Neural cell (in vitro differentiated cells): ENCODE measurements around the gene FAAP24. TPM values are rescaled to one million over a fixed set of nuclear protein-coding genes. Genes with fewer than 3 reads are reported as not detected.

Source experiments
- H2AFZ ChIP-seq: fragments of 200-600, 300-800 bp; sonication (generic), shearing (Covaris generic); 2 replicates; pipeline ENCODE4 v1.6.0; 2014; ENCODE audit warnings: low read depth, mild to moderate bottlenecking, antibody characterized with exemption, low read length, moderate library complexity
- H3F3A ChIP-seq: fragments of 200-600 bp; shearing (Covaris generic); 2 replicates; pipeline ENCODE4 v1.6.1; 2016; ENCODE audit warnings: mild to moderate bottlenecking, moderate library complexity, mixed read lengths, antibody characterized with exemption, low read length; ENCODE audit not compliant: insufficient read depth, poor library complexity, severe bottlenecking
- H3K27ac ChIP-seq: fragments of 200-600, 300-800 bp; sonication (generic), shearing (Covaris generic); 2 replicates; pipeline ENCODE4 v1.5.1; 2014; ENCODE audit warnings: mild to moderate bottlenecking, low read length, moderate library complexity
- H3K27me3 ChIP-seq: fragments of 300-800, 200-600 bp; sonication (generic), shearing (Covaris generic); 2 replicates; pipeline ENCODE4 v1.6.0; 2014; ENCODE audit warnings: mild to moderate bottlenecking, low read depth, low read length, moderate library complexity; ENCODE audit not compliant: insufficient read depth
- H3K36me3 ChIP-seq: fragments of 300-800, 200-600 bp; sonication (generic), shearing (Covaris generic); 2 replicates; pipeline ENCODE4 v1.5.1; 2014; ENCODE audit warnings: mild to moderate bottlenecking, antibody characterized with exemption, low read length, moderate library complexity; ENCODE audit not compliant: insufficient read depth
- H3K4me2 ChIP-seq: fragments of 300-800, 200-600 bp; sonication (generic), shearing (Covaris generic); 2 replicates; pipeline ENCODE4 v1.6.0; 2014; ENCODE audit warnings: mild to moderate bottlenecking, low read length
- H3K4me3 ChIP-seq: fragments of 300-800, 200-600 bp; sonication (generic), shearing (Covaris generic); 2 replicates; pipeline ENCODE4 v1.5.1; 2014; ENCODE audit warnings: mild to moderate bottlenecking, low read length, moderate library complexity
- H3K79me2 ChIP-seq: fragments of 200-600 bp; shearing (Covaris generic); replicated peaks from 2 replicates; pipeline ENCODE4 v1.6.0; 2014; ENCODE audit warnings: mild to moderate bottlenecking, low read length, moderate library complexity; ENCODE audit not compliant: insufficient read depth
- H3K9ac ChIP-seq: fragments of 300-800, 200-600 bp; sonication (generic), shearing (Covaris generic); 2 replicates; pipeline ENCODE4 v1.6.1; 2016; ENCODE audit warnings: mild to moderate bottlenecking, low read length, mixed read lengths
- H3K9me2 ChIP-seq: fragments of 200-600 bp; shearing (Covaris generic); 2 replicates; pipeline ENCODE4 v1.6.1; 2016; ENCODE audit warnings: mild to moderate bottlenecking, low read length, mixed read lengths; ENCODE audit not compliant: insufficient read depth
- H3K9me3 ChIP-seq: fragments of 200-600, 300-800 bp; sonication (generic), shearing (Covaris generic); 2 replicates; pipeline ENCODE4 v1.6.1; 2016; ENCODE audit warnings: mild to moderate bottlenecking, mixed run types, low read length, moderate library complexity, mixed read lengths
- H4K20me1 ChIP-seq: fragments of 200-600 bp; shearing (Covaris generic); 2 replicates; pipeline ENCODE4 v1.6.1; 2016; ENCODE audit warnings: mild to moderate bottlenecking, mixed run types; ENCODE audit not compliant: insufficient read depth
- EP300 ChIP-seq: fragments of 450-650 bp; conservative IDR thresholded peaks from 2 replicates; pipeline ENCODE4 v1.6.1; 2014; ENCODE audit warnings: antibody characterized with exemption, mild to moderate bottlenecking, moderate library complexity; ENCODE audit not compliant: poor library complexity, severe bottlenecking
- EZH2 ChIP-seq: fragments of 200-600, 300-800 bp; shearing (Covaris generic), sonication (generic); IDR thresholded peaks from 2 replicates; pipeline ENCODE4 v1.6.1; 2014; ENCODE audit warnings: antibody characterized with exemption, low read length, borderline replicate concordance, mild to moderate bottlenecking; ENCODE audit not compliant: insufficient read depth, poor library complexity, severe bottlenecking
- MXI1 ChIP-seq: fragments of 450-650 bp; conservative IDR thresholded peaks from 2 replicates; pipeline ENCODE4 v1.6.1; 2014; ENCODE audit warnings: antibody characterized with exemption, mild to moderate bottlenecking; ENCODE audit not compliant: poor library complexity, severe bottlenecking
- POLR2AphosphoS5 ChIP-seq: IDR thresholded peaks from 2 replicates; pipeline ENCODE4 v1.6.1; 2012
- RAD21 ChIP-seq: fragments of 450-650 bp; conservative IDR thresholded peaks from 2 replicates; pipeline ENCODE4 v1.6.1; 2014; ENCODE audit warnings: antibody characterized with exemption, mild to moderate bottlenecking, moderate library complexity
- SMC3 ChIP-seq: fragments of 450-650 bp; conservative IDR thresholded peaks from 2 replicates; pipeline ENCODE4 v1.6.1; 2014; ENCODE audit warnings: antibody characterized with exemption, mild to moderate bottlenecking, moderate library complexity; ENCODE audit not compliant: poor library complexity
- TAF1 ChIP-seq: IDR thresholded peaks from 2 replicates; pipeline ENCODE4 v1.6.1; 2012; ENCODE audit warnings: low read depth
- polyA plus RNA-seq: library from polyadenylated mRNA; depleted of rRNA; stranded (reverse); fragments of >200 nt; gene quantifications from 2 replicates; pipeline ENCODE4 v1.2.3, GENCODE V29; 2014
- TF ChIP-seq, protein P1 (sequence below): IDR thresholded peaks from 2 replicates; pipeline ENCODE4 v1.6.1; 2012; ENCODE audit warnings: borderline replicate concordance
- TF ChIP-seq, protein P2 (sequence below): fragments of 450-650 bp; IDR thresholded peaks from 2 replicates; pipeline ENCODE4 v1.5.1; 2014; ENCODE audit warnings: antibody characterized with exemption, mild to moderate bottlenecking, moderate library complexity; ENCODE audit not compliant: poor library complexity, severe bottlenecking

FAAP24 gene
- polyA plus RNA-seq, 1 donor from 2014 or later: 4.5 TPM

DNA sequence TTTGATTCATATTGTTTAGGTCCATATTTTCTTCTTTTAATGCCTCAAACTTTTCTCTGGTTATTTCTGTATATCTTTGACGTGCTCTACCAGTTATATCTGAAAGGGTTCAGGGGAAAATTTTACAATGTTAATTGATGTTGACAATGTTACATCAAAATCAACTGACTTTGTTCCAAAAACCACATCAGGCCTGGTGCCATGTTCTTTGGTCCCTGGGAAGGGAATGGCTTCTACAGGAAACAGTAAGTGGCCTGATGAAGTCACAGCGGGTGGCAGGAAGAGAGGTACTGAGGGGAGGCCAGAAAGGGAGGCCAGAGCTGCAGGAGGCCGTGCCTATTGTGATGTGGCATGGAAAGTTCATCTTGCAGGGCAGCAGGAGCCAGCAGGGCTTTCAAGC is 38.5 kb upstream of the FAAP24 start:
- TF ChIP-seq POLR2AphosphoS5: no peak
- no peak for TF ChIP-seq EP300
- no peak for TF ChIP-seq SMC3
- no peak for TF ChIP-seq TAF1
- TF ChIP-seq MXI1: no peak
- TF ChIP-seq, protein P1, sequence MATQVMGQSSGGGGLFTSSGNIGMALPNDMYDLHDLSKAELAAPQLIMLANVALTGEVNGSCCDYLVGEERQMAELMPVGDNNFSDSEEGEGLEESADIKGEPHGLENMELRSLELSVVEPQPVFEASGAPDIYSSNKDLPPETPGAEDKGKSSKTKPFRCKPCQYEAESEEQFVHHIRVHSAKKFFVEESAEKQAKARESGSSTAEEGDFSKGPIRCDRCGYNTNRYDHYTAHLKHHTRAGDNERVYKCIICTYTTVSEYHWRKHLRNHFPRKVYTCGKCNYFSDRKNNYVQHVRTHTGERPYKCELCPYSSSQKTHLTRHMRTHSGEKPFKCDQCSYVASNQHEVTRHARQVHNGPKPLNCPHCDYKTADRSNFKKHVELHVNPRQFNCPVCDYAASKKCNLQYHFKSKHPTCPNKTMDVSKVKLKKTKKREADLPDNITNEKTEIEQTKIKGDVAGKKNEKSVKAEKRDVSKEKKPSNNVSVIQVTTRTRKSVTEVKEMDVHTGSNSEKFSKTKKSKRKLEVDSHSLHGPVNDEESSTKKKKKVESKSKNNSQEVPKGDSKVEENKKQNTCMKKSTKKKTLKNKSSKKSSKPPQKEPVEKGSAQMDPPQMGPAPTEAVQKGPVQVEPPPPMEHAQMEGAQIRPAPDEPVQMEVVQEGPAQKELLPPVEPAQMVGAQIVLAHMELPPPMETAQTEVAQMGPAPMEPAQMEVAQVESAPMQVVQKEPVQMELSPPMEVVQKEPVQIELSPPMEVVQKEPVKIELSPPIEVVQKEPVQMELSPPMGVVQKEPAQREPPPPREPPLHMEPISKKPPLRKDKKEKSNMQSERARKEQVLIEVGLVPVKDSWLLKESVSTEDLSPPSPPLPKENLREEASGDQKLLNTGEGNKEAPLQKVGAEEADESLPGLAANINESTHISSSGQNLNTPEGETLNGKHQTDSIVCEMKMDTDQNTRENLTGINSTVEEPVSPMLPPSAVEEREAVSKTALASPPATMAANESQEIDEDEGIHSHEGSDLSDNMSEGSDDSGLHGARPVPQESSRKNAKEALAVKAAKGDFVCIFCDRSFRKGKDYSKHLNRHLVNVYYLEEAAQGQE: no peak
- no peak for TF ChIP-seq RAD21
- no peak for TF ChIP-seq EZH2
- TF ChIP-seq, protein P2, sequence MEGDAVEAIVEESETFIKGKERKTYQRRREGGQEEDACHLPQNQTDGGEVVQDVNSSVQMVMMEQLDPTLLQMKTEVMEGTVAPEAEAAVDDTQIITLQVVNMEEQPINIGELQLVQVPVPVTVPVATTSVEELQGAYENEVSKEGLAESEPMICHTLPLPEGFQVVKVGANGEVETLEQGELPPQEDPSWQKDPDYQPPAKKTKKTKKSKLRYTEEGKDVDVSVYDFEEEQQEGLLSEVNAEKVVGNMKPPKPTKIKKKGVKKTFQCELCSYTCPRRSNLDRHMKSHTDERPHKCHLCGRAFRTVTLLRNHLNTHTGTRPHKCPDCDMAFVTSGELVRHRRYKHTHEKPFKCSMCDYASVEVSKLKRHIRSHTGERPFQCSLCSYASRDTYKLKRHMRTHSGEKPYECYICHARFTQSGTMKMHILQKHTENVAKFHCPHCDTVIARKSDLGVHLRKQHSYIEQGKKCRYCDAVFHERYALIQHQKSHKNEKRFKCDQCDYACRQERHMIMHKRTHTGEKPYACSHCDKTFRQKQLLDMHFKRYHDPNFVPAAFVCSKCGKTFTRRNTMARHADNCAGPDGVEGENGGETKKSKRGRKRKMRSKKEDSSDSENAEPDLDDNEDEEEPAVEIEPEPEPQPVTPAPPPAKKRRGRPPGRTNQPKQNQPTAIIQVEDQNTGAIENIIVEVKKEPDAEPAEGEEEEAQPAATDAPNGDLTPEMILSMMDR: no peak
- no peaks in the 10 kb centered on the region for H4K20me1 ChIP-seq
- H3K9me3 ChIP-seq: no peaks in the 10 kb centered on the region
- H3K27ac ChIP-seq: no peak overlapping the region
- H3K9ac ChIP-seq: no peak overlapping the region
- no peak overlapping the region for H3K4me3 ChIP-seq
- no peak overlapping the region for H3K4me2 ChIP-seq
- no peaks in the 10 kb centered on the region for H3K27me3 ChIP-seq
- H3K79me2 ChIP-seq: no peaks in the 10 kb centered on the region
- H3K36me3 ChIP-seq: peaks cover 9% of the 10 kb centered on the region
- no peaks in the 10 kb centered on the region for H3F3A ChIP-seq
- H3K9me2 ChIP-seq: no peaks in the 10 kb centered on the region
- no peak overlapping the region for H2AFZ ChIP-seq

DNA sequence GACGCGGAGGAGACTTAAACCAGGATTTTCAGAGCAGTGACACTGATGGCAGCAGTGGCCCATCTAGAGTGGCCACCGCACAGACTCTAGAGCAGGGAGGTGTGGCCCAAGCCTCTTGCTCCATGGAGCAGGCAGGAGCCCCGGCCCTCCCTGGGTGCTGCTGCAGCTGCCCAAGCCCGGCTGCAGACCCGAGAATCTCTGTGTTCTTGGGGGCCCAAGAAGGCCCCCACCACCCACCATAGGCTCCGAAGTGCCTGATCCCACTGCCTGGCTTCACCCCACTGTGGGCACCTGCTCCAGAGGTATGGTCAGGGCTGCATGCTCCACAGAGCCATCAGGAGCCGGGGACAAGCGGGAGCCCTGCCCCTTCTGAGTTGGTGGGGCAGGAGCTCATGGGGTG is 36.4 kb upstream of the FAAP24 start:
- H3K9me3 ChIP-seq: no peaks in the 10 kb centered on the region
- H3K27ac ChIP-seq: no peak overlapping the region
- TF ChIP-seq, protein P2: no peak
- H3K27me3 ChIP-seq: no peaks in the 10 kb centered on the region
- H4K20me1 ChIP-seq: no peaks in the 10 kb centered on the region
- no peak overlapping the region for H2AFZ ChIP-seq
- no peak overlapping the region for H3K4me2 ChIP-seq
- H3K36me3 ChIP-seq: peaks cover 4% of the 10 kb centered on the region
- no peak overlapping the region for H3K9ac ChIP-seq
- no peak overlapping the region for H3K4me3 ChIP-seq
- H3K79me2 ChIP-seq: no peaks in the 10 kb centered on the region
- no peaks in the 10 kb centered on the region for H3K9me2 ChIP-seq
- no peaks in the 10 kb centered on the region for H3F3A ChIP-seq
